ENCODE measurements around the gene CDC73. TPM values are rescaled to one million over a fixed set of nuclear protein-coding genes. Genes with fewer than 3 reads are reported as not detected.

Gene CDC73
- total and polyA plus RNA-seq, 10 of the 15 experiments (the other 5 are each of a cell fraction or from before 2014, with no cell fraction given) = 10.6 to 43.4 (median 21.7) TPM

GRCh38 chr1:193221651-193222050 is 99.8 kb downstream of the CDC73 start (continued):
- TF ChIP-seq HSF1 (IDR thresholded peaks at IDR 0.05; ENCODE audit: low read depth, low read length) = no peak

- Histone ChIP-seq H3K27ac (ENCODE audit: control insufficient read depth, insufficient read depth) (no peak overlapping the region), H3K4me2 (ENCODE audit: control insufficient read depth, insufficient read depth) (no peak overlapping the region), H3K4me1 (ENCODE audit: control insufficient read depth, insufficient read depth, low read length) (no peaks in the 10 kb centered on the region), H3K9me3 (replicated peaks; ENCODE audit: control insufficient read depth, insufficient read depth, low read length) (no peaks in the 10 kb centered on the region), H3K36me3 (ENCODE audit: control insufficient read depth in 2 of 2, insufficient read depth in 2 of 2, low read length in 1 of 2) (peaks cover 3 to 10% of the 10 kb centered on the region in 2 experiments; a peak in 3 of 4 replicates), H3K4me3 (no peak overlapping the region), H2AFZ (ENCODE audit: control insufficient read depth, low read depth, low read length) (no peak overlapping the region), H4K20me1 (ENCODE audit: control insufficient read depth, insufficient read depth) (no peaks in the 10 kb centered on the region), H3K27me3 (replicated peaks in 1 of 2; ENCODE audit: control insufficient read depth in 2 of 2, insufficient read depth in 2 of 2, low read length in 1 of 2) (no peaks in the 10 kb centered on the region), H3K9ac (ENCODE audit: control insufficient read depth, insufficient read depth, low read length) (no peak overlapping the region), H3K79me2 (ENCODE audit: control insufficient read depth, insufficient read depth, low read length) (no peaks in the 10 kb centered on the region)
- ChIA-PET SMC1A (ENCODE audit: uncharacterized antibody, unreplicated experiment) (interaction anchor here (0.7 to 1.4 kb wide), 3 partner anchors 11 to 17 kb away, joined by 3 read pairs; no protein-coding TSS in a partner anchor), CTCF (interaction anchor here (1.1 to 2.3 kb wide), 2 partner anchors 38 to 152 kb away, joined by 3 to 5 read pairs; no protein-coding TSS in a partner anchor), RAD21 (ENCODE audit: unreplicated experiment) (no interaction called here), POLR2A (interaction anchor here (0.6 kb wide), 2 partner anchors 32 to 83 kb away, joined by 3 read pairs; no protein-coding TSS in a partner anchor)
- ATAC-seq (no peak), DNase-seq (ENCODE audit: low read depth, low spot score) (no peak), FAIRE-seq (no peak)
- no TSS peak for BruUV-seq (replicated peaks)
- 95% methylated on average over 8 of the region's 8 CpGs for WGBS (ENCODE audit: insufficient coverage, insufficient replicate concordance, low lambda C conversion rate, missing lambda C conversion rate)
- intact Hi-C loops (cut with micrococcal nuclease; ENCODE audit: unreplicated experiment) = no loop called here
- no peak for TF ChIP-seq GABPA (IDR thresholded peaks at IDR 0.05; ENCODE audit: low read depth)
- no peak for TF ChIP-seq PBX3 (IDR thresholded peaks at IDR 0.05; ENCODE audit: insufficient replicate concordance, low read depth, low read length)
- no peak for TF ChIP-seq BACH1 (IDR thresholded peaks at IDR 0.05; ENCODE audit: borderline replicate concordance)
- no peak for TF ChIP-seq JUND (IDR thresholded peaks at IDR 0.05; ENCODE audit: low read depth, low read length)
- in situ Hi-C loops (cut with MboI) = no loop called here
Observed at GRCh38 chr1:193222056-193222615, 100.3 kb downstream of the CDC73 start.
